Mesothelial cell of epicardium (in vitro differentiated cells): ENCODE measurements around the gene NOS3. TPM values are rescaled to one million over a fixed set of nuclear protein-coding genes. Genes with fewer than 3 reads are reported as not detected.

Experiments used
- DNase-seq, 2 experiments: peaks; one replicate each; pipeline ENCODE4 v3.0.0; 2021; ENCODE audit warnings: low spot score in 2 of 2; ENCODE audit not compliant: unreplicated experiment in 2 of 2
- H3K27ac Mint-ChIP-seq: 2 replicates; pipeline ENCODE4 v1.8.0; 2021; ENCODE audit warnings: mixed read lengths
- H3K27me3 Mint-ChIP-seq: 2 replicates; pipeline ENCODE4 v1.8.0; 2021; ENCODE audit warnings: low read depth, mixed read lengths
- H3K36me3 Mint-ChIP-seq: 2 replicates; pipeline ENCODE4 v1.8.0; 2021; ENCODE audit warnings: mixed read lengths
- H3K4me1 Mint-ChIP-seq: 2 replicates; pipeline ENCODE4 v1.8.0; 2021; ENCODE audit warnings: mixed read lengths
- H3K4me3 Mint-ChIP-seq: 2 replicates; pipeline ENCODE4 v1.8.0; 2021; ENCODE audit warnings: mild to moderate bottlenecking, moderate library complexity, mixed read lengths
- H3K9me3 Mint-ChIP-seq: 2 replicates; pipeline ENCODE4 v1.8.0; 2021; ENCODE audit warnings: mixed read lengths
- total RNA-seq: library from RNA; stranded (reverse); gene quantifications from 3 replicates; pipeline ENCODE4 v1.2.1, GENCODE V29; 2021
- TF ChIP-seq, protein P1 (sequence below): fragments of 200-600 bp; sonication (generic); IDR thresholded peaks from one replicate; pipeline ENCODE4 v1.5.0; 2021; ENCODE audit warnings: antibody characterized with exemption; ENCODE audit not compliant: unreplicated experiment

NOS3 gene
- total RNA-seq, 1 donor from 2014 or later = 6.0 TPM

- peaks cover 88% of the 10 kb centered on the region for H3K27me3 Mint-ChIP-seq
- TF ChIP-seq, protein P1, sequence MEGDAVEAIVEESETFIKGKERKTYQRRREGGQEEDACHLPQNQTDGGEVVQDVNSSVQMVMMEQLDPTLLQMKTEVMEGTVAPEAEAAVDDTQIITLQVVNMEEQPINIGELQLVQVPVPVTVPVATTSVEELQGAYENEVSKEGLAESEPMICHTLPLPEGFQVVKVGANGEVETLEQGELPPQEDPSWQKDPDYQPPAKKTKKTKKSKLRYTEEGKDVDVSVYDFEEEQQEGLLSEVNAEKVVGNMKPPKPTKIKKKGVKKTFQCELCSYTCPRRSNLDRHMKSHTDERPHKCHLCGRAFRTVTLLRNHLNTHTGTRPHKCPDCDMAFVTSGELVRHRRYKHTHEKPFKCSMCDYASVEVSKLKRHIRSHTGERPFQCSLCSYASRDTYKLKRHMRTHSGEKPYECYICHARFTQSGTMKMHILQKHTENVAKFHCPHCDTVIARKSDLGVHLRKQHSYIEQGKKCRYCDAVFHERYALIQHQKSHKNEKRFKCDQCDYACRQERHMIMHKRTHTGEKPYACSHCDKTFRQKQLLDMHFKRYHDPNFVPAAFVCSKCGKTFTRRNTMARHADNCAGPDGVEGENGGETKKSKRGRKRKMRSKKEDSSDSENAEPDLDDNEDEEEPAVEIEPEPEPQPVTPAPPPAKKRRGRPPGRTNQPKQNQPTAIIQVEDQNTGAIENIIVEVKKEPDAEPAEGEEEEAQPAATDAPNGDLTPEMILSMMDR = no peak
- no peak overlapping the region for H3K27ac Mint-ChIP-seq
- no peak for DNase-seq
- H3K36me3 Mint-ChIP-seq = no peaks in the 10 kb centered on the region
- H3K4me1 Mint-ChIP-seq = peaks cover 20% of the 10 kb centered on the region
- peak overlapping the region; percentile 20 for H3K4me3 Mint-ChIP-seq
- H3K9me3 Mint-ChIP-seq = no peaks in the 10 kb centered on the region
Measured at GRCh38 chr7:150979713-150980390, 11.0 kb upstream of the NOS3 start.

DNA sequence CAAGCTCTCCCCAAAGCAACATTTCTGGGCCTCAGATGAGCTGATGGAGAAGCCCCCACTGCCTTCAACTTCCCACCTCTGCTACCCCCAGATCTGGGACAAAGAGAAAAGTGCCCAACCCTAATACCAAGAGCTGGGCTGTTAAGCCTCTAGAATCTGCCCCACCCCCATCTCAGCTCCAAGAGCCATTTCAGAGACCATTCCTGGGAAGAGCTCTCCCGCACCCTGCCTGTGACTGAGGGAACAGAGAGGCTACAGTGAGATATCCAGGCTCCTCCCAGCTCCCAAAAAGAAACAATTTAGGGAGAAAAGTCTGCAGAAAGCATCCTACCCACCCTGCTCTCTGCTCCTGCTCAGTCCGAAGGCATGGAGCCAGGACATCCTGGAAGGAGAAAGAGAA, 10.2 kb upstream of the NOS3 start:
- Mint-ChIP-seq H3K9me3 (no peaks in the 10 kb centered on the region), H3K27ac (no peak overlapping the region), H3K27me3 (peaks cover 86% of the 10 kb centered on the region), H3K4me3 (no peak overlapping the region), H3K4me1 (peaks cover 15% of the 10 kb centered on the region), H3K36me3 (no peaks in the 10 kb centered on the region)
- TF ChIP-seq, protein P1 = no peak
- no peak for DNase-seq

GRCh38 chr7:150981644-150982043, 9.2 kb upstream of the NOS3 start:
- Mint-ChIP-seq H3K27me3 (peaks cover 84% of the 10 kb centered on the region), H3K27ac (no peak overlapping the region), H3K4me3 (no peak overlapping the region), H3K9me3 (no peaks in the 10 kb centered on the region), H3K36me3 (no peaks in the 10 kb centered on the region), H3K4me1 (peaks cover 15% of the 10 kb centered on the region)
- no peak for DNase-seq
- TF ChIP-seq, protein P1 = no peak

- DNase-seq = no peak
- H3K4me1 Mint-ChIP-seq = peaks cover 8% of the 10 kb centered on the region
- no peak overlapping the region for H3K27ac Mint-ChIP-seq
- no peaks in the 10 kb centered on the region for H3K36me3 Mint-ChIP-seq
- TF ChIP-seq, protein P1 = no peak
- H3K9me3 Mint-ChIP-seq = no peaks in the 10 kb centered on the region
- peaks cover 80% of the 10 kb centered on the region for H3K27me3 Mint-ChIP-seq
- no peak overlapping the region for H3K4me3 Mint-ChIP-seq
Measured at GRCh38 chr7:150982351-150982750, 8.5 kb upstream of the NOS3 start.

DNA sequence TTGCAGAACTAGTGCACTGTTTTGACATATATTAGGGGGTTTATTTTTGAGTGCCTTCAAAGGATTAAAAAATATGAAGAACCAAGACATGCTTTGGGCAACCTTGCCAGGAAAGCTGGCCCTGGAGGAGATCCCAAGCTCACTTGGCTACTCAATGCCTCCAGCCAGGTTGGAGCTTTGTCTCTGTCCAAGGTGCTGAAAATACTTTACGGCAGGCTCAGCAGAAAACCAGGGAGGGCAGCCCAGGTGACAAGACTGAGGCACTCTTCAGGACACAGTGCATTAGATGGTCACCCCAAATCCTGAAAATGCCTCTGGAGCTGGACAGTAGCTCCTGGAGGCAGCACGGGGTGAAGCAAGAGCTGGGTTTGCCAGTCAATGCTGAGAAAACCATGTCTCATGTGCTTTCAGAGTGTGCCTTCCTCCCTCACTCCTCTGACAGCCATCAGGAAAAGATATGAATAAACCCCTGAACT, 6.9 kb upstream of the NOS3 start:
- TF ChIP-seq, protein P1 = no peak
- no peak overlapping the region for H3K4me3 Mint-ChIP-seq
- H3K36me3 Mint-ChIP-seq = no peaks in the 10 kb centered on the region
- H3K27me3 Mint-ChIP-seq = peaks cover 87% of the 10 kb centered on the region
- H3K4me1 Mint-ChIP-seq = peaks cover 6% of the 10 kb centered on the region
- H3K9me3 Mint-ChIP-seq = no peaks in the 10 kb centered on the region
- H3K27ac Mint-ChIP-seq = no peak overlapping the region
- peak in 1 of 2 experiments; percentile 69 for DNase-seq
